DMS53 treated with DMSO at 0.1 percent for 48 hours (cell line): Measurements from ENCODE around the gene MACROD2.
"Not testable (repeated sequence)": the region's sequence is repeated elsewhere in the genome, so short reads cannot be mapped to it uniquely, and the experiment has no call there.

ENCODE experiments used
- DNase-seq: peaks from one replicate; lab custom pipeline; 2025; ENCODE audit not compliant: unreplicated experiment; lab: John Stamatoyannopoulos, UW

The MACROD2 gene

GRCh38 chr20:15520930-15521524, 1525.7 kb downstream of the MACROD2 start:
- DNase-seq: no peak

GRCh38 chr20:15523400-15523799, 1528.1 kb downstream of the MACROD2 start:
- no peak for DNase-seq

GRCh38 chr20:15528391-15529111, 1533.2 kb downstream of the MACROD2 start:
- DNase-seq: no peak

- no peak for DNase-seq
Measured at GRCh38 chr20:15535863-15536262, 1540.5 kb downstream of the MACROD2 start.

GRCh38 chr20:15537200-15537599, 1541.9 kb downstream of the MACROD2 start:
- DNase-seq: not testable (repeated sequence)

- no peak for DNase-seq
Measured at GRCh38 chr20:15542655-15543054, 1547.3 kb downstream of the MACROD2 start.

GRCh38 chr20:15544742-15545141, 1549.4 kb downstream of the MACROD2 start:
- no peak for DNase-seq

- DNase-seq: no peak
Measured at GRCh38 chr20:15546525-15547023, 1551.3 kb downstream of the MACROD2 start.

- no peak for DNase-seq
Measured at GRCh38 chr20:15547119-15547518, 1551.8 kb downstream of the MACROD2 start.

GRCh38 chr20:15550116-15550870, 1555.0 kb downstream of the MACROD2 start:
- no peak for DNase-seq

- no peak for DNase-seq
Measured at GRCh38 chr20:15555913-15556312, 1560.6 kb downstream of the MACROD2 start.

GRCh38 chr20:15556869-15557268, 1561.6 kb downstream of the MACROD2 start:
- no peak for DNase-seq

- DNase-seq: no peak
Measured at GRCh38 chr20:15561070-15561569, 1565.8 kb downstream of the MACROD2 start.

GRCh38 chr20:15561707-15562404, 1566.5 kb downstream of the MACROD2 start:
- DNase-seq: no peak

GRCh38 chr20:15563836-15564235, 1568.5 kb downstream of the MACROD2 start:
- DNase-seq: no peak

- no peak for DNase-seq
Measured at GRCh38 chr20:15564981-15565380, 1569.7 kb downstream of the MACROD2 start.

- DNase-seq: no peak
Measured at GRCh38 chr20:15565786-15566185, 1570.5 kb downstream of the MACROD2 start.

- no peak for DNase-seq
Measured at GRCh38 chr20:15567219-15567618, 1571.9 kb downstream of the MACROD2 start.

GRCh38 chr20:15570156-15570555, 1574.8 kb downstream of the MACROD2 start:
- DNase-seq: no peak

- DNase-seq: no peak
Measured at GRCh38 chr20:15571056-15571455, 1575.7 kb downstream of the MACROD2 start.

GRCh38 chr20:15575255-15575654, 1579.9 kb downstream of the MACROD2 start:
- no peak for DNase-seq
